KOPT-K1 (cell line): Measurements from ENCODE around the gene SNX33.

Experiments used
- H3K27ac ChIP-seq: fragments of 200-600 bp; sonication (generic); 2 replicates; pipeline ENCODE4 v1.5.1; 2016; ENCODE audit warnings: antibody characterized with exemption, mild to moderate bottlenecking, low read depth, low read length; ENCODE audit not compliant: poor library complexity, severe bottlenecking
- H3K36me3 ChIP-seq: fragments of 200-600 bp; sonication (generic); 2 replicates; pipeline ENCODE4 v1.5.1; 2017; ENCODE audit warnings: antibody characterized with exemption, mild to moderate bottlenecking, low read length, moderate library complexity; ENCODE audit not compliant: insufficient read depth
- H3K9me3 ChIP-seq: fragments of 200-600 bp; sonication (generic); 2 replicates; pipeline ENCODE4 v1.5.1; 2017; ENCODE audit warnings: antibody characterized with exemption, low read length, mild to moderate bottlenecking; ENCODE audit not compliant: insufficient read depth, poor library complexity, severe bottlenecking

Gene SNX33

DNA sequence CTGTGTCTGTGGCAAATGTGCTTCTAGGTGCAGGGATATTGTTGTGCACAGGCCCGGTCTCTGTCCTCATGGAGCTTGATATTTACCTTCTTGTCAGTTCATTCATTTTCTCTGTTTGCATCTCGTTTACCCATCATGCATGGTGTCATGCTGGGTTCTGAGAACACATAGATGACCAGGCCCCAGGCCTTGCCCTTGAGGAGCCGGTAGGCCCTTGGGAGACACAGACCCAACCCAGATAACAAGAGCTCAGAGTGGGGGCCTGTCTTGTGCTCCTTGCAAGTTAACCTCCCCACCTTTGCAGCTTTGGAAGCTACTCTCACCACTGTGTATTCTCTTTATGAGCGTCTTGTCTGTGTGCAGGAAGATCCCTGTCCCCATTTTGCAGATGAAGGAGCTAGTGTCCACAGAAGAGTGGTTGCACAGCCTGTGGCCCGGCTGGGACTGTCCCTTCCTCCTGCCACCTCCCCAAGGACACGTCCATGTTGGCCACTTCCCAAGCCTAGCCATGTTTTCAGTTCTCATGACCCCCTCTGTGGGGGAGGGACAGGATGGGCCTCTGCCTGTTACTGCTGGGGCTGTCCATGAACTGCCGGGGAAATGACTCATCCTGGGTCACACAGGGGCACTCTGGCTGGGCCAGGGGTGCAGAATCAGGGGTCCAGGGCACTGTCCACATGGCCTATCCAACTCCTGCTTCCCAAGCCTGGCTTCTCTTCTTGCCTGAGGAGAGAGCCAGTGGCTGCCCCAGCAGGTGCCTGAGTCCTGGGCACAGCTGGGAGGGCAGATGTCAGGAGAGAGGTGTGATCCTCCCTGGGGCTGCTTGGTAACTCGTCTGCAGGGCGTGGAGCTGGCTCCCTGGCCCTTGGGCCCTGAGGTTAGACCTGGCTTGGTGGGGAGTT lies 3.4 kb downstream of the SNX33 start:
- Histone ChIP-seq H3K36me3 (no peaks in the 10 kb centered on the region), H3K9me3 (no peaks in the 10 kb centered on the region), H3K27ac (peak overlapping the region; percentile 51)

DNA sequence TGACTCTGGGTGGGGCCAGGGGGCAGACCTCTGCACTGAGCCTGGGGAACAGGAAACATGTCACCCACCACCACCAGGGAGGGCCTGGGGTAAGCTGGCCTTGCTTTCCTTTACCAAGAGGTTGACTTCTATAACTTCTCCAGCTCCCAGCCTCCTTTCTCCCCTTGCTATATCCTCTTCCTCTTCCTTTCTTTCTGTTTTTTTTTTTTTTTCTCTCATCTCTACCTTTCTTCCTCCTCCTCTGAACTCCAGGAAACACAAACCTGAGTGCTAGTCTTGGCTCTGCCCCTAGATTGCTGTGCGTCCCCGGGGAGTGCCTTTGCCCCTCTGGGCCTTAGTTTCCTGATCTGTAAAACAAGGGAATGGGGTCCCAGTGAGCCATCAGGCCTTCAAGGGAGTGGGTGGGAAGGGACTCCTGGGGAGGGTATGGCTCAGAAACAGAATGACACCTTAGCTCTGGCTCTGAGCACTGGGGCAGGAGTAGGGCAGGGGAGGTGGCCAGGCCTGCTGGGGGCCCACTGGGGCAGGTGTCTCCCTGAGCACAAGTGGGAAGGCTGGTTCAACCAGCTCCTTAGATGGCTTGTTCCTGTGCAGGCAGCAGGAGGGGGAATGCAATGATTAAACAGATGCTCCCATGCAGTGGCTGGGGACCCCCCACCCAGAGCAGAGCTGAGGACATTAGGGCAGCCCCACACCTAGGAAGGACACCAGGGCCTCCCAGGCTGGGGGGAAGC lies 4.3 kb downstream of the SNX33 start:
- Histone ChIP-seq H3K9me3 (no peaks in the 10 kb centered on the region), H3K27ac (peak overlapping the region; percentile 51), H3K36me3 (no peaks in the 10 kb centered on the region)

DNA sequence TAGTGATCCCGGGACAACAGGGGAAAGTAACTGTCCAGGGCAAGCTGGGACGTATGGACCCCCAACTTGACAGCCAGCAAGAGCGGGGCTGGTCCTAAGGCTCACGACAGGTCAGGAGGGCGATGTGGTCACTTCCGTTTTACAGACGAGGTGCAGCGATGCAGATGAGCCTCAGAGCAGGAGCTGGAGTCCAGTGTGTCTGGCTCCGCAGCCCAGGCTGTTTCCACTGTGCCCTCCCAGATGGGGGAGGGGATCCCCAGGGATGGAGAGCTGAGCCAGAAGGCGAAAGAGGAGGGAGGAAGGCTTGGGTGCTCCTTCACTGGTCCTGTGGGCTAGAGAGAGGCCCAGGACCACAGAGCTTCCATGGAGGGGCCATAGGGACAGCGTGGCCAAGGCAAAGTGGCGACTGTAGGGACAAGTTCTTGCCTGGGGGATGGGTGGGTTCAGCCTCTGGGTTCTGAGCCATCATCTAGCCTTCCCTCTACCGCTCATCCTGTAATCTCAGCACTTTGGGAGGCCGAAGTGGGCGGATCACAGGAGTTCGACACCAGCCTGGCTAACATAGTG lies 5.7 kb downstream of the SNX33 start:
- Histone ChIP-seq H3K9me3 (no peaks in the 10 kb centered on the region), H3K27ac (no peak overlapping the region), H3K36me3 (no peaks in the 10 kb centered on the region)

DNA sequence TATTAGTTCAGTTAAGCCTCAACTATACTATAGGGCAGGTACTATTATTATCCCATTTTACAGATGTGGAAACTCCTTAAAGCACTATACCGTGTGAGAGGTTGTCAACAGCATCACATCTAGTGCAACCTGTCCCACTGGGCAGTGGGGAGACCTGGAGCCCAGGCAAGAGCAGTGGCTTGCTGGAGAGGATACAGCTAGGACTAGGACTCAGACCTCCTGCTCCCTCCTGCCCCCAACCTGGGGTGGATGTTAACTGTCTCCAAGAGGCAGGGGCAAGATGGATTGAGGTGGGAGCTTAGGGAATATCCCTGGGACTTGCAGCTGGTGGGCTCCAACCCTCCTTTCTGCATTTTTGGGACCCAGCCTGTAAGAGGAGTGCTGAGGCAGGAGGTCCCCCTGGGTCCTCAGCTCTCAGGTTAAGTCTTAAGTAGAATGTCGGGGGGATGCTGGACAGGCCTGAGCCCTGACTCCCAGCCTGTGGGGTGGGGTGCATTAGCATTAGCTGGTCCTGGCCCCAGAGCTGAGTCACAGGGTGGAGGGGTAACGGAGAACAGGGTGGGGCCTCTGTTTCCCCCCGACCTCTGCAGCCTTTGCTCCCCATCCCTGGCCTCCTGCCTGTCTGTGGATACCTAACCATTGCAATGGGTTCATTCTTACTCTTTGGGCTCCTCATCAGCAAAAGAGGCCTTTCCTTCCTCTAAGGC lies 6.6 kb downstream of the SNX33 start:
- Histone ChIP-seq H3K36me3 (no peaks in the 10 kb centered on the region), H3K9me3 (no peaks in the 10 kb centered on the region), H3K27ac (no peak overlapping the region)

DNA sequence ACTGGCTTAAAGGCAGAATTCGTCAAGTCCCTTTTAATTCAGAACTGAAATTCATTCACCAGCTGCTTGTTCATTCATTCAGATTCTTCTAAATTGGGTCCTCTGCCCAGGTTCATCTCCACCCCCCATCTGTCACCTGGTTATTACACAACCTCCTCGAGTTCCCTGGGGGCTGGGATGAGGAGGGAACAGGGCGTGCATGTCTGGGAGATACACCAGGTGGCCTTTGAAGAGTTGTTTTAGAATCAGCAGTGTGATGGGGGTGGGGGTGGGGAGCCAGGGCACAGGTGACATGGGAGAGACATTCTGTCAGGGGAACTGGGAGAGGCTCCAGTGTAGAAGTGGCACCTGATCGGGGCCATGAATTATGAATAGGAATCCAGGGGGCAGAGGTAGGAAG lies 8.2 kb downstream of the SNX33 start:
- no peaks in the 10 kb centered on the region for H3K36me3 ChIP-seq
- H3K9me3 ChIP-seq: no peaks in the 10 kb centered on the region

DNA sequence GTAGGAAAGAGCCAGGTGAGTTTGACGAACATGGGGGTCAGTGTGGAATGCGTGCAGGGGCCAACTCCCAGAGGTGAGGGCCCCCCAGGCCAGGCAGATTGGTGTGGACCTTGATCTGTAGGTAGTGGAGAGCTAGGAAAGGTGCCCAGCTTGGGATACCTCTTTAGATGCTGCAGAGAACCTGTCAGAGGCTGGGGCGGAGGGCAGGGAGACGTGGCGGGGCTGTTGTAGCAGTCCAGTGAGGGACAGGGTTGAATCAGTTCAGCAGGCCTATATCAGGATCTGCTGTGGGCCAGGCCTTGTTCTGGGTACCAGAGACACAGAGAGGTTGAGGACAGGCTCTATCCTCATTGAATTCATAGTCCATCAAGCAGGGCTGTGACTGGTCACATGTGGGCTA lies 8.6 kb downstream of the SNX33 start:
- Histone ChIP-seq H3K36me3 (no peaks in the 10 kb centered on the region), H3K27ac (no peak overlapping the region), H3K9me3 (no peaks in the 10 kb centered on the region)

More for the DNA sequence above, 8.2 kb downstream of the SNX33 start:
- no peak overlapping the region for H3K27ac ChIP-seq

DNA sequence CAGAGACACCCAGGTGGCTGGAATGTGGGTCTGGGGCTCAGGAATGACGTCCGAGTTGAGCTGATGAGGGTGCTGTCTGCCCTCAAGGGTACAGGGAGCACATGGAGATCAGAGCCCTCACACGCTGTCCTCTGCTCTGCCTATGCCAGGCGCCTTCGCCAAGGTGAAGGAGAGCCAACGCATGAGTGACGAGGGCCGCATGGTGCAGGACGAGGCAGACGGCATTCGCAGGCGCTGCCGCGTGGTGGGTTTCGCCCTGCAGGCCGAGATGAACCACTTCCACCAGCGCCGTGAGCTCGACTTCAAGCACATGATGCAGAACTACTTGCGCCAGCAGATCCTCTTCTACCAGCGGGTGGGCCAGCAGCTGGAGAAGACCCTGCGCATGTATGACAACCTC lies 9.1 kb downstream of the SNX33 start:
- Histone ChIP-seq H3K9me3 (no peaks in the 10 kb centered on the region), H3K36me3 (no peaks in the 10 kb centered on the region), H3K27ac (no peak overlapping the region)

DNA sequence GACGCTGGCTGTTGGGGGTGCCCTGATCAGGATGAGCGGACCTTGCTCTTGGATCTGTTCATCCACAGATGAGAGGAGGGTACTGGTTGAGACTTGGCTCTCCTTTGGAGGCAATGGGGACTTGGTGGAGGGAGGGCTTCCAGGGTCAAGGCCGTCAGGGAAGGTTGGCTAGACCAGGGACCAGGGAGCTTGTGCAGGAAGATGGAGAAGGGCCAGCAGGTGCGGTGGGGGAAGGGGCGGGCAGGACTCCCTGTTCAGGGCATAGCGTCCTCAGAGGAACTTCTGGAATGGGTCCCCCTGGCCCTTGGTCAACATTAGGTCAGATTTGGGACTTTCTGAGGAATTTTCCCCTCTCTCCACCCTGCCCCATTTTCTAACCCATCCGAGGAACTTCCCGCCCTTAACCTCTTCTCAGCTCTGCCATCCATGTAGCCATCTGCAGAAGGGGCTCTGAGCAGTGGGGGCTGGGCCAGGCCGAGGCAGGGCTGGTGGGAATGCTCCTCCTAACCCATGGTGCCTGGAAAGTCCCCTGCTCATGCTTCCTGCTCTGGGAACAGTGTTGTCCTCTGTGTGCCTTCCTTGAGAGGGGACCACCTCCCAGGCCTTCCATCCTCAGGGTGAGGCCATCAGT lies 11.5 kb downstream of the SNX33 start:
- H3K36me3 ChIP-seq: no peaks in the 10 kb centered on the region
- H3K27ac ChIP-seq: no peak overlapping the region
- H3K9me3 ChIP-seq: no peaks in the 10 kb centered on the region

DNA sequence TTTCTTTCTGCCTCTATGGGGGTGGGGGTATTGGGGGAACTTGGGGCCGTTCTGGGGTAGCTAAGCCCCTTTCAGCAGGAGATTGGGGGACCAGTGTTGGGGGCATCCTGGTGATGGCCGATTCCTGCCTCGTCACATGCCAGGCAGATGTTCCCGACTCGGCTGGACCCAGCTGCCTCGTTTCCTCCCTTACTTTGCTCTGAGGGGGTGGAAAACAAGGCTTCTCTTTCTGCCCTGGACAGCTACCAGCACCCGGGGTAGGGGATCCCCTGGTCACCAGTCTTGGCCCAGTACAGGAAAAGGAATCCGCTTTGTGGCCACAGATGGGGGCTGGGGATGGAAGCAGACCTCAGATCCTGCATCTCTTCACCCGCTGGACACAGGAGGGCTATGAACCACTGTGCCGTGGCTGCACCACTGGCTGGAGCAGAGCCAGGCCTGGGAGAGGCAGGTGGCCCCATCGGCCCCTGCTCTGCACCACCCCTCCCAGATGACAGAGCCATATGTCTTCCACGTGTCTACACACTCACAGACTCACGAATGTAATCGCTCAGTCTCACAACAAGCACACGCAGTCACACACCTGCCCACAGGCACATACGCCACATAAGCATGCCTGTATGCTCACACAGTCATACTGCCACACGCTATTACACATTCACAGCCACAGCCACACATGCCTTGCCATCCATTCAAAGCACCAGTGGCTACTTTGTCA lies 12.4 kb downstream of the SNX33 start:
- Histone ChIP-seq H3K36me3 (no peaks in the 10 kb centered on the region), H3K9me3 (no peaks in the 10 kb centered on the region), H3K27ac (no peak overlapping the region)

DNA sequence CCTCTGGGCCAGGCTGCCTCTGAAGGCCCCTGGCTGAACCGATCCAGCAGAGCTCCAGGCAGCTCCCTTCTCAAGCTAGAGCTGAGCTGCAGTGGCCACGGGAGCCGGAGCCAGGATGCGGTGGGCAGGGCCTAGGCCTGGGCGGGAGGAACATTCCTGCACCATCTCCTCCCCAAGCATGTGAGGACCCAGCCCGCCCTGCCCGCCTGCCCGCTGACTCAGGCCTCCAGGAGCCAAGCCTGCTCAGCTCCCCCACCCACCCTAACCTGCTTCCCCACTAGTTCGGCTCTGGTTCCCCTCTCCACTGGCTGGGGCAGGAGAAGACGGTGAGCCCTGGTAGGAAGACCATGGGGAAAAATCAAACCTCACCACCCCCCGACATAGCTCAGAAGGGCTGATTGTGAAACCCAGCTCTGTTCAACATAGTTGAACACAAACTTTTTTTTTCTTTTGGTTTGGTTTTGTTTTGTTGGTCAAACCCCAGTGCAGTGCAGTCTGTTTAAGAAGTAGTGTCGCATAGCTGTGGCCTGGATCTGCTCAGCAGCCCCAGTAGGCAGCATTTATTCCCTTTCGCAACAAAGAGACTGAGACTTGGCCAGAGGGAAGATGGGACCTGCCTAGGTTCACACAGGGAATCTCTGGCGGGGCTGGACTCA lies 13.5 kb downstream of the SNX33 start:
- H3K9me3 ChIP-seq: no peaks in the 10 kb centered on the region
- H3K36me3 ChIP-seq: no peaks in the 10 kb centered on the region
- H3K27ac ChIP-seq: no peak overlapping the region

DNA sequence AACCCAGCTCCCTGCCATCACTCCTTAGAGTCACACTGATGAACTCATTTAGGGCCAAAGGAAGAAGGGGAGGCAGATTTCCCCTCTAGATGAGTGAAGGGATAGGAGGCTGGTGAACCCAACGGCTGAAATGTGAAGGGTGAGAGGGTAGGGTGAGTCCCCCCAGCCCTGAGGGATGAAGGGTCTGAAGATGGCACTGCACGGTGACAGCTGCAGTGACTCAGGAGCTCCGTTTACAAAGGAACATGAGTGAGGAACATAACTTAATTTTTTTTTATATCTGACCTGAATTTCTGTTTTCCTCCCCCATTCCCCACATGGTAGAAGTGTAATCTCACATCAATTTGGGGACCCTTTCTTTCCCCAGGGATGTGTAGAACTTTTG lies 14.0 kb downstream of the SNX33 start:
- Histone ChIP-seq H3K36me3 (no peaks in the 10 kb centered on the region), H3K27ac (no peak overlapping the region), H3K9me3 (no peaks in the 10 kb centered on the region)

DNA sequence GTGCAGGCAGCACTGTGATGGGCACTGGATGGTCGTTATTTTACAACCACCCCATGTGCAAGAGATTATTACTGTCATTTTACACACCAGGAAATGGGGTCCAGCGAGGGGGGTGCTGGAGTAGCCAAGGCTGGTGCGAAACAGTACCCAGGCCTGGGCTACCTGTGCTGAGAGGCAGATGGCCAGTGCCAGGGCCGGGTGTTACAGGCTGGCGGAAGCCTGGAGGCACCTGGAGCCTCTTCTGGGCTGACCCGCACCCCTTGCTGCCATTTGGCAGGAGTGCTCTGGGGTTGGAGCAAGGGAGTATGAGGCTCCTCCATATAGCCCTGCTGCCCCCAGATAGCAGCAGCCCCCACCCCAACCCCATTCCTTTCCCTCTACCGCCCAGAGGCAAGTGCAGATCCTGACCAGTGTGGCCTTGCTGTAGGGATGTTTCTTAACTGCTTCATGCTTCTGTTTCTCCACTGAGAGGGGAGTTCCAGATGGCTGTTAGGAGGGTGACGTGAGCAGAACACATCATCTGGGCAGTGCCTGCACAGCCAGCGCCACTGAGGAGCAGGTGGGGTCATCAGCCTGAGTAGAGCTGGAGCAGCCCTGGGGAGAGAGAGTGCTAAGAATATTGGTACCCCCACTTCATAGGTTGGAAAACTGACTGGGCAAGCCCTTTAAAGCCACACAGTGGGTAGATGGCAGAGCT lies 15.3 kb downstream of the SNX33 start:
- Histone ChIP-seq H3K9me3 (no peaks in the 10 kb centered on the region), H3K36me3 (no peaks in the 10 kb centered on the region), H3K27ac (no peak overlapping the region)

DNA sequence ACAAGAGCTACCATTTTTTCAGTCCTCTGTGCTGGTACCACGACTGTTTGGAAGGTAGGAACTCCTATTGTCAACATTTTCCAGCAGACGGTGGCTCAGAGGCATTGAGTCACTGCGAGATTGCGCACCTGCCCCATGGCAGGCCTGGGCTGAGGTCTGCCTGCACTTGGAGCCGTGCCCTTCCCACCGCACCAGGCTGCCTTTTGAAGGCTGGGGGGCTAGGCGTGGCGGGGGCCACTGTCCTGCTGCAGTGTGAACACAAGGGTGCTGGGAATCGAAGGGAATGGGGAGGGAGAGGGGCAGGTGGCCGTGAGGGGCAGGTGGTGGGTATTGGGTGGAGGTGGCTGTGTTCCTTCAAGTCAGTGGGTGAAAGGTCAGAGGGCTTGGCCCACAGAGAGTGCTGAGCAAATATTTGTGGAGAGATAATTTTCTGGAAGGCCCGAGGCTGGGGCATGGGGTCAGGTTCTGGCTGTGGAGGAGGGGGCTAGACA lies 16.3 kb downstream of the SNX33 start:
- no peak overlapping the region for H3K27ac ChIP-seq
- no peaks in the 10 kb centered on the region for H3K36me3 ChIP-seq
- H3K9me3 ChIP-seq: no peaks in the 10 kb centered on the region
